Neural cell (in vitro differentiated cells): ENCODE results near the gene MOV10L1.
"Not testable (repeated sequence)": the region's sequence is repeated elsewhere in the genome, so short reads cannot be mapped to it uniquely, and the experiment has no call there.

Experiments
- EP300 ChIP-seq: fragments of 450-650 bp; conservative IDR thresholded peaks from 2 replicates; pipeline ENCODE4 v1.6.1; 2014; ENCODE audit warnings: antibody characterized with exemption, mild to moderate bottlenecking, moderate library complexity; ENCODE audit not compliant: poor library complexity, severe bottlenecking
- EZH2 ChIP-seq: fragments of 200-600, 300-800 bp; shearing (Covaris generic), sonication (generic); IDR thresholded peaks from 2 replicates; pipeline ENCODE4 v1.6.1; 2014; ENCODE audit warnings: antibody characterized with exemption, low read length, borderline replicate concordance, mild to moderate bottlenecking; ENCODE audit not compliant: insufficient read depth, poor library complexity, severe bottlenecking
- POLR2AphosphoS5 ChIP-seq: IDR thresholded peaks from 2 replicates; pipeline ENCODE4 v1.6.1; 2012

DNA sequence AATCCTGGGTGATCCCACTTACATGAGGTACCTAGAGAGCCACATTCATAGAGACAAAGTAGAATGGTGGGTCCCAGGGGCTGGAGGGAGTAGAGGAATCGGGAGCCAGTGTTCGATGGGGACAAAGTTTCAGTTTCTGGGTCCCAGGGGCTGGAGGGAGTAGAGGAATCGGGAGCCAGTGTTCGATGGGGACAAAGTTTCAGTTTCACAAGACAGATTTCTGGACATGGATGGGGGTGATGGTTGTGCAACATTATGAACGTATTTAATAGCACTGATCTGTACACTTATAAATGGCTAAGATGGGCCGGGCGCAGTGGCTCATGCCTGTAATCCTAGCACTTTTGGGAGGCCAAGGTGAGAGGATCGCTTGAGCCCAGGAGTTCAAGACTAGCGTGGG, 115.2 kb downstream of the MOV10L1 start:
- not testable (repeated sequence) for TF ChIP-seq EP300, POLR2AphosphoS5, EZH2
